ENCODE data around the gene LRRC55.

The LRRC55 gene

DNA sequence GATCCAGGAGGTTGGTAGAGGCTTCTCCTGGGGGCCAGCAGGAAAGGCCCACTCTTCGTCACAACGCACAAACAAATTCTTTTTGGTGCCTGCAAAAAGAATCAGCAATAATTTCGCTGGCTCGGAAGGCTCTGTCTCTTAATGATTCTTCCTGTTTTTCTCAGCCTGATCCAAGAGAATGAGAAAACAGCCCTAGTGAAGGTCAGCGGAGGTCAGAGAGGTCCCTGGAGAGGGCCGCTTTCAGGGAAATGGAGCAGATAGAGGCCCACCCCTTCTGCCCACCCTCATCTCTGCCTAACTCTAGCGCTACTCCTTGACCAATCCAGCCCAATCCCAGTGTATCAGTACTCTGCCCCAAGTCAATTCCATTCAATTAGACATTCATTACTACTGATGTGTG is 19.2 kb downstream of the LRRC55 start:
- in situ Hi-C loops (cut with HindIII; ENCODE audit: low sequenced_read_pairs) = no loop called here

DNA sequence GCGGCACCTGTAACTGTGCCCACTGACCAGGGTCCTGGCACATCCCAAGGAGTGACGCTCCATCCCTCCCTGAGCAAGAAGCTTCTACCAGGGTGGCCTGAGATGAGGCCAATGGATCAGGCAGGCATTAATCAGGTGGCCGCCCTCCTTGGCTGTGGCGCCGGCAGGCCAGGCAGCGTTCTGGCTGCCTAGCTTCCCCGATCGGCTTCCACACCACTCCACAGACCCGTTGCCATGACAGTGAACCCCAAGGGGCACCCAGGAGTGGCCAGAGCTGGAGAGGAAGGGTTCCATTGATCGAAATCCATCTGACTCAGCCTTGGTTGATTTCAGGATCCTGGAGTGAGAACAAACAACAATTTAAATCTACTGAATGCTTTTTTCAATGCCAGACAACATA is 20.5 kb downstream of the LRRC55 start:
- in situ Hi-C loops (cut with HindIII; ENCODE audit: low sequenced_read_pairs) = no loop called here

GRCh38 chr11:57203359-57203758 is 21.6 kb downstream of the LRRC55 start:
- in situ Hi-C loops (cut with HindIII; ENCODE audit: low sequenced_read_pairs) = no loop called here

DNA sequence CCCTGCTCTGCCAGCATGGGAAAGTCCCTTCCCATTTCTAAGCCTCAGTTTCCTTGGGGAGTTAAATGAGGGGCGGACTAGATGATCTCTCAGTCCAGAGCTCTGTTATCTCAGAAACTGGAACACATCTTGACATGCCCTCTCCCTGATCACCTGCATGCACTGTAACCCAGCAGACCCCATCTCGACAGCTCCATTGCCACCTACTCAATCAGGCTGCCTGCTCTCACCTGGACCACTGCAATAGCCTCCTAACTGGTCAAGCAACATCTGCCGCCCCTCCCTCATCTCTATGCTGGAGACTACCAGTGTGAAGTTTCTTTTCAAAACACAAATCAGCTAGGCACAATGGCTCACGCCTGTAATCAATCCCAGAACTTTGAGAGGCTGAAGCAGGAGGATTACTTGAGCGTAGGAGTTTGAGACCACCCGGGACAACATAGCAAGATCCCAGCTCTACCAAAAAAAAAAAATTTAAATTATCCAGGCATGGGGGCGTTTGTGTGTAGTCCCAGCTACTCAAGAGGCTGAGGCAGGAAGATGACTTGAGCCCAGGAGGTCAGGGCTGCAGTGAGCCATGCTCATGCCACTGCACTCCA is 22.2 kb downstream of the LRRC55 start:
- in situ Hi-C loops (cut with HindIII; ENCODE audit: low sequenced_read_pairs) = no loop called here

DNA sequence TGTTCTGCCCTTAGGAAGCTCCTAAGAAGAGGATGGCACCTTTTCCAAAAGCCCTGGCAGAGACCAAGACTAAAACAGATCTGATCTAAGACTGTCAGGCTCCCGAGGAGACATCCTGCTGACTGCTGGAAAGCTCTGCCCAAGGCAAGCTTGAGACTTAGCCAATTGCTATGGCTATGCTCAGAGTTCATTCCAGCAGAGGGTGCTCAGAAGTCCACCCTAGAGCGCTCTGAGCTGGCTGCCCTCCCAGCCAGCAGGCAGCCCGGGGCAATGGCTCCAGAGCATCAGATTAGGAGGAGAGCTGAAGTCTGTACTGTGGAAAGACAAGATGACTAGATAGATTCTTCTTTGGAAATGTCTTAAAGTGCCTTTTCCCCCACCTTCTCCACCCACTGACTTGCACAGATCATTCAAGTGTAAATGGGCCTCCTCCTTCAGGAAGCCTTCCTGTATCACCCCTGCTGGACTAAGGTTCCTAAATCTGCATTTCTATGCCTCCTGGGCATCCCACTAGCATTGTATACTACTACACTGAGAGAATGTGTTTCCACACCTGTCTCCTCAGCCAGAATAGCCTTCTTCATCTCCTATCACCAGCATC is 23.4 kb downstream of the LRRC55 start:
- in situ Hi-C loops (cut with HindIII; ENCODE audit: low sequenced_read_pairs) = no loop called here

DNA sequence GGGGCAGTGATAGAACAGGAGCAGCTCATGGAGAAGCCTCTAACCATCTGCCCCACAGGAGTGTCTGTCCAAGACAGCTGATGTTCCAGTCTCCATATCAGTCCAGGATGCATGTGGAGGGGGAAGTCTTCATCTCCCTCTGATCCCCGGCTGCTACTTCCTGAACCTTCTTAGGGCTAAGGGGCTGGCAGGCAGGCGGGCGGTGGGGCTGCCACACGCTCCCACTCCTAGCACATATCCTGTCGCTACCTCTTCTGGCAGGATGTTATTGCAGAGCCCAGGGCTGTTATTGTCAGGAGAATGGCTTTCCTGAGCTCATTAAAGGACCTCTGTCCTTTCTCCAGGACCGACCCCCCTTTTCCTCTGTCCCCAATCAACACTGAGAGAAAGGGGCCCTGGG is 25.4 kb downstream of the LRRC55 start:
- in situ Hi-C loops (cut with HindIII; ENCODE audit: low sequenced_read_pairs) = no loop called here

DNA sequence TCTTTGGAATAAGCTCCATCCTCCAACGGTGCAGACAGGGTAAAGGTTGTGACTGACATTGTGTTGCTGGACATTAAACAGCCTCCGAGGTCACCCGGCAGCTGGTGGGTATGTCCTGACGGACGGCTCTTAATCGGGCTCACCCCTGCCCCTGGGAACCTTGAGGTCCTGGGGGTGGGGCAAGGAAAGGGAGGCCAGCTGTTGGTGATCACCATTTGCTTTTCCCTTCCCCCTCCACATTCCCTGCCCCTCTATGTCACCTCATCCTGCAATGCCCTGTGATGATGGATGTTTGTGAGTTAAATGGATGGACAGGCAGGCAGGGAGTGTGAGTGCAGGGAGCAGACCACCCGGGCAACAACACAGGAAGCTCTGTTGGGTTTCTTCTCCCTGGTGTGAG is 29.0 kb downstream of the LRRC55 start:
- in situ Hi-C loops (cut with HindIII; ENCODE audit: low sequenced_read_pairs) = no loop called here

- in situ Hi-C loops (cut with HindIII; ENCODE audit: low sequenced_read_pairs) = no loop called here
Observed at GRCh38 chr11:57213342-57214097, 31.8 kb downstream of the LRRC55 start.

GRCh38 chr11:57214098-57214417 is 32.3 kb downstream of the LRRC55 start:
- in situ Hi-C loops (cut with HindIII; ENCODE audit: low sequenced_read_pairs) = no loop called here

- in situ Hi-C loops (cut with HindIII; ENCODE audit: low sequenced_read_pairs) = no loop called here
Observed at GRCh38 chr11:57214494-57214893, 32.7 kb downstream of the LRRC55 start.

- in situ Hi-C loops (cut with HindIII; ENCODE audit: low sequenced_read_pairs) = no loop called here
Observed at GRCh38 chr11:57216463-57216862, 34.7 kb downstream of the LRRC55 start.

DNA sequence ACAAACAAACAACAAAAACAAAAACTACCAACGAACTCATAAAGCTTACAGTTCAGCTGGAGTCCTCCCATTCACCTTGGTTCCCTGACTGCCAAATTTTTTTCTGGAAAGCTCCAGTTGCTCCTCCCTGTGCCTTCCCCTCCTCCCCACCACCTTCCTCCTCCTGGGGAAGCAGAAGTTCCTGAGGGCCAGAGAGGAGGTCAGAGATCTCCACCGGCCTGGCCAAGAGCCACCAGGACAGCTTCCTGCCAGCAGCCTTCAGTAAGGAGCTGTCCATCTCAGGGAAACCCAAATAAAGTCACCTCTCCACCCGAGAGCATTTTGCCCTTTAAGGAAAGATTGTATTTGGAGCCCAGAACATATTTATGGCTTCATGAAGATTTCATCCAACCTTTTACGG is 35.3 kb downstream of the LRRC55 start:
- in situ Hi-C loops (cut with HindIII; ENCODE audit: low sequenced_read_pairs) = no loop called here

GRCh38 chr11:57219021-57219627 is 37.4 kb downstream of the LRRC55 start:
- in situ Hi-C loops (cut with HindIII; ENCODE audit: low sequenced_read_pairs) = no loop called here

DNA sequence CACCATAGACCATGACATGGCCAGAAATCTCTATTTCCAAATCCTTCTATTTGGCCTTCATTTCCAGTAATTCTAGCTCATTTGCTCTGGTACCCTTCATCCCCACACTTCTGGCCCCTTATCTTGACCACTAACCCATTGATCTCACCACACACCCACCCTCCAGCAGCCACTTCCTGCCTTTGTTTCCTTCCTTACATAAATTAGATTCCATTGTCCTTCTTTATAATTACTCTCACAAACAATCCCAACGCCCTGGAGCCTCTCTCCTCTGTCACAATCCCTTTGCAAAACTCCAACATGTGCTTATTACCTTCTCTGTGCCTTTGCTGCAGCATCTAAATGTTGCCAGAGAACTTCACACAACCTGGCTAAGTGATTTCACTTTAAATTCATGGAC is 40.5 kb downstream of the LRRC55 start:
- in situ Hi-C loops (cut with HindIII; ENCODE audit: low sequenced_read_pairs) = no loop called here

GRCh38 chr11:57223601-57224000 is 41.8 kb downstream of the LRRC55 start:
- in situ Hi-C loops (cut with HindIII; ENCODE audit: low sequenced_read_pairs) = no loop called here

- in situ Hi-C loops (cut with HindIII; ENCODE audit: low sequenced_read_pairs) = no loop called here
Observed at GRCh38 chr11:57224128-57224527, 42.4 kb downstream of the LRRC55 start.

- in situ Hi-C loops (cut with HindIII; ENCODE audit: low sequenced_read_pairs) = no loop called here
Observed at GRCh38 chr11:57224537-57224936, 42.8 kb downstream of the LRRC55 start.

GRCh38 chr11:57228600-57228999 is 46.8 kb downstream of the LRRC55 start:
- in situ Hi-C loops (cut with HindIII; ENCODE audit: low sequenced_read_pairs) = no loop called here

GRCh38 chr11:57230316-57230715 is 48.6 kb downstream of the LRRC55 start:
- in situ Hi-C loops (cut with HindIII; ENCODE audit: low sequenced_read_pairs) = loop anchor here (5.0 kb wide), 1 partner anchor 93 kb away; no protein-coding TSS in a partner anchor

GRCh38 chr11:57230791-57231538 is 49.2 kb downstream of the LRRC55 start:
- in situ Hi-C loops (cut with HindIII; ENCODE audit: low sequenced_read_pairs) = loop anchor here (5.0 kb wide), 1 partner anchor 94 kb away; no protein-coding TSS in a partner anchor
